ENCODE results near the gene CAMK2D. TPM values are rescaled to one million over a fixed set of nuclear protein-coding genes. Genes with fewer than 3 reads are reported as not detected.
A peak's percentile ranks its signal among the peaks of the same experiment; 100 is the strongest.

CAMK2D gene
- total RNA-seq, 4 donors from 2014 or later, result 57.3 to 78.4 (median 61.8) TPM

GRCh38 chr4:113550510-113550909 is 211.0 kb downstream of the CAMK2D start:
- Histone ChIP-seq H3K4me3 (replicated peaks in 1 of 3) (no peak overlapping the region), H3K36me3 (no peaks in the 10 kb centered on the region), H3K4me1 (peaks cover 0 to 9% of the 10 kb centered on the region in 2 donors), H3K27ac (no peak overlapping the region), H3K27me3 (no peaks in the 10 kb centered on the region), H3K9me3 (no peaks in the 10 kb centered on the region)
- intact Hi-C loops (cut with DNase I), result no loop called here
- no peak for TF ChIP-seq POLR2A (IDR thresholded peaks at IDR 0.05)
- TF ChIP-seq, protein P1, sequence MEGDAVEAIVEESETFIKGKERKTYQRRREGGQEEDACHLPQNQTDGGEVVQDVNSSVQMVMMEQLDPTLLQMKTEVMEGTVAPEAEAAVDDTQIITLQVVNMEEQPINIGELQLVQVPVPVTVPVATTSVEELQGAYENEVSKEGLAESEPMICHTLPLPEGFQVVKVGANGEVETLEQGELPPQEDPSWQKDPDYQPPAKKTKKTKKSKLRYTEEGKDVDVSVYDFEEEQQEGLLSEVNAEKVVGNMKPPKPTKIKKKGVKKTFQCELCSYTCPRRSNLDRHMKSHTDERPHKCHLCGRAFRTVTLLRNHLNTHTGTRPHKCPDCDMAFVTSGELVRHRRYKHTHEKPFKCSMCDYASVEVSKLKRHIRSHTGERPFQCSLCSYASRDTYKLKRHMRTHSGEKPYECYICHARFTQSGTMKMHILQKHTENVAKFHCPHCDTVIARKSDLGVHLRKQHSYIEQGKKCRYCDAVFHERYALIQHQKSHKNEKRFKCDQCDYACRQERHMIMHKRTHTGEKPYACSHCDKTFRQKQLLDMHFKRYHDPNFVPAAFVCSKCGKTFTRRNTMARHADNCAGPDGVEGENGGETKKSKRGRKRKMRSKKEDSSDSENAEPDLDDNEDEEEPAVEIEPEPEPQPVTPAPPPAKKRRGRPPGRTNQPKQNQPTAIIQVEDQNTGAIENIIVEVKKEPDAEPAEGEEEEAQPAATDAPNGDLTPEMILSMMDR (IDR thresholded peaks at IDR 0.05), result no peak
- no peak for DNase-seq
- WGBS, 2 donors, result 98 to 99% methylated on average over 2 of the region's 2 CpGs

- Histone ChIP-seq H3K4me3 (replicated peaks in 1 of 3) (no peak overlapping the region), H3K27ac (peak overlapping the region in 2 of 3 donors; percentile 46 to 67)
- WGBS, 2 donors, result 100% methylated on average over 1 of the region's 1 CpG
These were observed 213.2 kb downstream of the CAMK2D start for GRCh38 chr4:113548303-113548702.

DNA sequence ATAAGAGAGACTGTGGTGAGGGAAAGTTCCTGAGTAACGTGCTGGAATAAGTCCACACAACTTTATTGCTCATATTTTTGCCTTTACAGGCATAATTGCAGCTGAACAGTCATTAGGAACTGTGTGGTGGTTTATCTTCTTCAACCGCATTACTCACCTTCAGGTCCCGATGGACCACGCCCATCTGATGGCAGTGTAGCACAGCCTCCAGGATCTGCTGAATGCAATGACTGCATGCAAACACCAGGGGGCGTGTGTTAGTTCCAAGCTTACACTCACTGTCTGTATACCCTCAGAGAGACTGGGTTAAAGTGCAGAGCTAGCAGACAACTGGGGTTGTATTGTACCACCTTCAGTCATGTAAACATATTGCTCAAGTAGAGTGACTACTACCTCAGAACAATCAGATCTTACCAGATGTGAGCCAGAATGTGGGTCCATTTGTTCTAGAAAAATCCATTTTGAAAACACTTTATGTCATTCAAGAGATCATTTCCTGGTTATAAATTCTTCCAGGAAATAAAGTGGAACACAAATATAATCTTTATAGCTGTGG is 214.0 kb downstream of the CAMK2D start:
- intact Hi-C loops (cut with DNase I), result loop anchor here (5.0 kb wide), 1 partner anchor 215 kb away; the partner anchor contains the start of gene CAMK2D
- no peak overlapping the region for H3K4me3 ChIP-seq (replicated peaks in 1 of 3)
- DNase-seq, result peak; percentile 91 to 92
- 19 to 22% methylated on average over 5 of the region's 5 CpGs for WGBS, 2 donors
- peaks cover 0 to 8% of the 10 kb centered on the region in 2 donors for H3K4me1 ChIP-seq
- H3K36me3 ChIP-seq, result no peaks in the 10 kb centered on the region
- peak in 1 of 2 donors; percentile 15 for TF ChIP-seq POLR2A (IDR thresholded peaks at IDR 0.05)
- TF ChIP-seq, protein P1 (IDR thresholded peaks at IDR 0.05), result peak; percentile 85 to 99 (median 97)
- no peaks in the 10 kb centered on the region for H3K27me3 ChIP-seq
- no peaks in the 10 kb centered on the region for H3K9me3 ChIP-seq
- H3K27ac ChIP-seq, result peak overlapping the region; percentile 2 to 67 (median 46)

More at GRCh38 chr4:113548303-113548702, 213.2 kb downstream of the CAMK2D start:
- DNase-seq, result no peak
- Histone ChIP-seq H3K36me3 (no peaks in the 10 kb centered on the region), H3K9me3 (no peaks in the 10 kb centered on the region), H3K27me3 (no peaks in the 10 kb centered on the region), H3K4me1 (peaks cover 0 to 8% of the 10 kb centered on the region in 2 donors)
- intact Hi-C loops (cut with DNase I), result loop anchor here (5.0 kb wide), 1 partner anchor 214 kb away; the partner anchor contains the start of gene CAMK2D
- TF ChIP-seq POLR2A (IDR thresholded peaks at IDR 0.05), result no peak
- TF ChIP-seq, protein P1 (IDR thresholded peaks at IDR 0.05), result no peak

DNA sequence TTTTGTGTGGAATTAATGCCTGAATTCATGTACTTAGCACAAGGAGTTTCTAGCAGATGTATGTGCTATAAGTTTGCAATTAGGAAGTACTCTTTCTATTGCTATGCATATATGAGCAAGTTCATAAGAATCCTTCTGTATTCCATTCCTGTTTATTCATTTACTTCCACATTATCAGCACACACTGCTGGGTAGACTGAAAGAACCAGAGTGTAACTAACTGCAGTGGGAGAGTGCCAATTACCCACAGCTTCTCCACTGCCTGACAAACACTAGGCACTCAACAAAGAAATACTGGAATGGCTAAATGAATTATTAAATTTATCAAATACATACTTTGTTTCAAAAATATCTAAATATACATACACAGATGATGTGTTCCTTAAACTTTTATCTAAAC is 219.6 kb downstream of the CAMK2D start:
- Histone ChIP-seq H3K4me3 (replicated peaks in 1 of 3) (no peak overlapping the region), H3K4me1 (no peaks in the 10 kb centered on the region), H3K27me3 (no peaks in the 10 kb centered on the region), H3K36me3 (no peaks in the 10 kb centered on the region), H3K9me3 (no peaks in the 10 kb centered on the region), H3K27ac (no peak overlapping the region)
- no peak for DNase-seq
- TF ChIP-seq, protein P1 (IDR thresholded peaks at IDR 0.05), result no peak
- no peak for TF ChIP-seq POLR2A (IDR thresholded peaks at IDR 0.05)
- intact Hi-C loops (cut with DNase I), result no loop called here

DNA sequence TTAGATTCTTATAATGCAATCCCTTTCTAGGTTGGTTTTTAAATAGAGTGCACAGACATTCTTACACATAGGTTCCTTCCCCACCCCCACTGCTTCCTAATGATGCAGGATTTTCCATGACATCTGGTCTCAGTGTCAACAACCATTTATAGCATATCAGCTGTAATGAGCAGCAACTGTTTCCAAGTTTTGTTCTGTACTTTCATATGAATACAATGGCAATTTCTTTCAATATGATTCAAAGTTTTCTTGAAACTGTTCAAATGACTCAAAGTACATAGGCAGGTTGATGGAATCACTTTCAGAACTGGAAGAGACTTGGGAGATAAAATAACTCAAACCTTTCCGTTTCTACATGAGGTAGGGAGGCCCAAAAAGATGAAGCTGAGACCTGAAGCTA is 220.7 kb downstream of the CAMK2D start:
- WGBS, 2 donors, result 76 to 98% methylated on average over 1 of the region's 1 CpG
- H3K4me1 ChIP-seq, result no peaks in the 10 kb centered on the region
- H3K27me3 ChIP-seq, result no peaks in the 10 kb centered on the region
- H3K36me3 ChIP-seq, result no peaks in the 10 kb centered on the region
- H3K27ac ChIP-seq, result no peak overlapping the region
- no peak overlapping the region for H3K4me3 ChIP-seq (replicated peaks in 1 of 3)
- no peak for DNase-seq
- TF ChIP-seq, protein P1 (IDR thresholded peaks at IDR 0.05), result no peak
- no peak for TF ChIP-seq POLR2A (IDR thresholded peaks at IDR 0.05)
- intact Hi-C loops (cut with DNase I), result no loop called here
- no peaks in the 10 kb centered on the region for H3K9me3 ChIP-seq

Data from thyroid gland (tissue), 4 donors.